GM23338 (cell line): ENCODE data around the gene TADA2A. TPM values are rescaled to one million over a fixed set of nuclear protein-coding genes. Genes with fewer than 3 reads are reported as not detected.

Experiments used
- CREB1 ChIP-seq: fragments of 250-450 bp; sonication (Bioruptor Pico); IDR thresholded peaks from 2 replicates; pipeline ENCODE4 v1.5.0; 2020; ENCODE audit warnings: low read depth, mild to moderate bottlenecking, moderate library complexity
- NANOG ChIP-seq: IDR thresholded peaks from 2 replicates; pipeline ENCODE4 v1.6.1; 2016; ENCODE audit warnings: antibody characterized with exemption, borderline replicate concordance
- STAT1 ChIP-seq: IDR thresholded peaks from one replicate; pipeline ENCODE4 v1.6.1; 2016; ENCODE audit warnings: antibody characterized with exemption; ENCODE audit not compliant: unreplicated experiment
- polyA plus RNA-seq: library from polyadenylated mRNA; unstranded; fragments of >200 nt; fragmentation: Nextera tagmentation; extraction: Ambion mirVana; gene quantifications from 2 replicates; pipeline ENCODE4 v1.2.1, GENCODE V29; 2016
- total RNA-seq: library from RNA; depleted of rRNA; stranded (reverse); fragments of >200 nt; shearing (Covaris generic); gene quantifications from 2 replicates; pipeline ENCODE4 v1.2.3, GENCODE V29; 2014
- TF ChIP-seq, protein P1 (sequence below): fragments of 250-450 bp; sonication (Bioruptor Pico); IDR thresholded peaks from 2 replicates; pipeline ENCODE4 v1.5.0; 2020; ENCODE audit warnings: mild to moderate bottlenecking, moderate library complexity
- TF ChIP-seq, protein P2 (sequence below): IDR thresholded peaks from 2 replicates; pipeline ENCODE4 v1.6.1; 2016; ENCODE audit warnings: antibody characterized with exemption
- TF ChIP-seq, protein P3 (sequence below), 2 experiments: fragments of 200-600 bp in 1 of 2; sonication (generic) in 1 of 2; conservative IDR thresholded peaks; 2 replicates each; pipeline versions ENCODE4 v1.5.1 to v1.6.1; 2016 to 2017; ENCODE audit warnings: antibody characterized with exemption in 2 of 2, low read depth in 2 of 2, mild to moderate bottlenecking in 2 of 2, moderate library complexity in 1 of 2

TADA2A gene
- total and polyA plus RNA-seq, 2 experiments from 2014 or later: 14.5 to 17.1 TPM

DNA sequence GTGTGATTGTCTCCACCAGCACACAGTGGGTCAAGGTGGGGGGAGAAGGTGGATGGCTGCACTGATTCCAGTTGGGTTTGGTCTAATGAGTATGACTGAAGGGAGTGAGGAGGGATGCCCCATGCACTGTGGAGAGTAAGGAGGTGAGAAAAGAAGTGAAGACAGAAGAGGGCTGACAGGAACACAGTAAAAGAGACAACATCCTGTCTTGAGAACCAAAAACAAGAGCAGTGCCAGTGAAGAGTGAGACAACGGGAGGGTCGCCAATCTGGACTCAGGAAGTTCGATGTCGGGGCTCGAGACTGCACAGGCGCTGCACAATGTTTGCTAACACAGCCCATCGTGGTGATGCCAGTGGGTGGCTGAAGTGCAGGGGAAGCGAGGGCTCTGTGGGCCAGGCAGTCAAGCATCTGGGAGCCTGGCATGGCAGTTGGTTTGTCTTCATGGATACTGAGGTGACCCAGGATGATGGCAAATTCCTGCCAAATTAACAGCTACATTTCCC is 117.1 kb downstream of the TADA2A start (continued):
- TF ChIP-seq, protein P1, sequence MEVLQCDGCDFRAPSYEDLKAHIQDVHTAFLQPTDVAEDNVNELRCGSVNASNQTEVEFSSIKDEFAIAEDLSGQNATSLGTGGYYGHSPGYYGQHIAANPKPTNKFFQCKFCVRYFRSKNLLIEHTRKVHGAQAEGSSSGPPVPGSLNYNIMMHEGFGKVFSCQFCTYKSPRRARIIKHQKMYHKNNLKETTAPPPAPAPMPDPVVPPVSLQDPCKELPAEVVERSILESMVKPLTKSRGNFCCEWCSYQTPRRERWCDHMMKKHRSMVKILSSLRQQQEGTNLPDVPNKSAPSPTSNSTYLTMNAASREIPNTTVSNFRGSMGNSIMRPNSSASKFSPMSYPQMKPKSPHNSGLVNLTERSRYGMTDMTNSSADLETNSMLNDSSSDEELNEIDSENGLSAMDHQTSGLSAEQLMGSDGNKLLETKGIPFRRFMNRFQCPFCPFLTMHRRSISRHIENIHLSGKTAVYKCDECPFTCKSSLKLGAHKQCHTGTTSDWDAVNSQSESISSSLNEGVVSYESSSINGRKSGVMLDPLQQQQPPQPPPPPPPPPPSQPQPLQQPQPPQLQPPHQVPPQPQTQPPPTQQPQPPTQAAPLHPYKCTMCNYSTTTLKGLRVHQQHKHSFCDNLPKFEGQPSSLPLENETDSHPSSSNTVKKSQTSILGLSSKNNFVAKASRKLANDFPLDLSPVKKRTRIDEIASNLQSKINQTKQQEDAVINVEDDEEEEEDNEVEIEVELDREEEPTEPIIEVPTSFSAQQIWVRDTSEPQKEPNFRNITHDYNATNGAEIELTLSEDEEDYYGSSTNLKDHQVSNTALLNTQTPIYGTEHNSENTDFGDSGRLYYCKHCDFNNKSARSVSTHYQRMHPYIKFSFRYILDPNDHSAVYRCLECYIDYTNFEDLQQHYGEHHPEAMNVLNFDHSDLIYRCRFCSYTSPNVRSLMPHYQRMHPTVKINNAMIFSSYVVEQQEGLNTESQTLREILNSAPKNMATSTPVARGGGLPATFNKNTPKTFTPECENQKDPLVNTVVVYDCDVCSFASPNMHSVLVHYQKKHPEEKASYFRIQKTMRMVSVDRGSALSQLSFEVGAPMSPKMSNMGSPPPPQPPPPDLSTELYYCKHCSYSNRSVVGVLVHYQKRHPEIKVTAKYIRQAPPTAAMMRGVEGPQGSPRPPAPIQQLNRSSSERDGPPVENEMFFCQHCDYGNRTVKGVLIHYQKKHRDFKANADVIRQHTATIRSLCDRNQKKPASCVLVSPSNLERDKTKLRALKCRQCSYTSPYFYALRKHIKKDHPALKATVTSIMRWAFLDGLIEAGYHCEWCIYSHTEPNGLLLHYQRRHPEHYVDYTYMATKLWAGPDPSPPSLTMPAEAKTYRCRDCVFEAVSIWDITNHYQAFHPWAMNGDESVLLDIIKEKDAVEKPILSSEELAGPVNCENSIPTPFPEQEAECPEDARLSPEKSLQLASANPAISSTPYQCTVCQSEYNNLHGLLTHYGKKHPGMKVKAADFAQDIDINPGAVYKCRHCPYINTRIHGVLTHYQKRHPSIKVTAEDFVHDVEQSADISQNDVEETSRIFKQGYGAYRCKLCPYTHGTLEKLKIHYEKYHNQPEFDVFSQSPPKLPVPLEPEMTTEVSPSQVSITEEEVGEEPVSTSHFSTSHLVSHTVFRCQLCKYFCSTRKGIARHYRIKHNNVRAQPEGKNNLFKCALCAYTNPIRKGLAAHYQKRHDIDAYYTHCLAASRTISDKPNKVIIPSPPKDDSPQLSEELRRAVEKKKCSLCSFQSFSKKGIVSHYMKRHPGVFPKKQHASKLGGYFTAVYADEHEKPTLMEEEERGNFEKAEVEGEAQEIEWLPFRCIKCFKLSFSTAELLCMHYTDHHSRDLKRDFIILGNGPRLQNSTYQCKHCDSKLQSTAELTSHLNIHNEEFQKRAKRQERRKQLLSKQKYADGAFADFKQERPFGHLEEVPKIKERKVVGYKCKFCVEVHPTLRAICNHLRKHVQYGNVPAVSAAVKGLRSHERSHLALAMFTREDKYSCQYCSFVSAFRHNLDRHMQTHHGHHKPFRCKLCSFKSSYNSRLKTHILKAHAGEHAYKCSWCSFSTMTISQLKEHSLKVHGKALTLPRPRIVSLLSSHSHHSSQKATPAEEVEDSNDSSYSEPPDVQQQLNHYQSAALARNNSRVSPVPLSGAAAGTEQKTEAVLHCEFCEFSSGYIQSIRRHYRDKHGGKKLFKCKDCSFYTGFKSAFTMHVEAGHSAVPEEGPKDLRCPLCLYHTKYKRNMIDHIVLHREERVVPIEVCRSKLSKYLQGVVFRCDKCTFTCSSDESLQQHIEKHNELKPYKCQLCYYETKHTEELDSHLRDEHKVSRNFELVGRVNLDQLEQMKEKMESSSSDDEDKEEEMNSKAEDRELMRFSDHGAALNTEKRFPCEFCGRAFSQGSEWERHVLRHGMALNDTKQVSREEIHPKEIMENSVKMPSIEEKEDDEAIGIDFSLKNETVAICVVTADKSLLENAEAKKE: no peak
- TF ChIP-seq NANOG: no peak
- TF ChIP-seq, protein P2, sequence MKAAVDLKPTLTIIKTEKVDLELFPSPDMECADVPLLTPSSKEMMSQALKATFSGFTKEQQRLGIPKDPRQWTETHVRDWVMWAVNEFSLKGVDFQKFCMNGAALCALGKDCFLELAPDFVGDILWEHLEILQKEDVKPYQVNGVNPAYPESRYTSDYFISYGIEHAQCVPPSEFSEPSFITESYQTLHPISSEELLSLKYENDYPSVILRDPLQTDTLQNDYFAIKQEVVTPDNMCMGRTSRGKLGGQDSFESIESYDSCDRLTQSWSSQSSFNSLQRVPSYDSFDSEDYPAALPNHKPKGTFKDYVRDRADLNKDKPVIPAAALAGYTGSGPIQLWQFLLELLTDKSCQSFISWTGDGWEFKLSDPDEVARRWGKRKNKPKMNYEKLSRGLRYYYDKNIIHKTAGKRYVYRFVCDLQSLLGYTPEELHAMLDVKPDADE: no peak
- TF ChIP-seq, protein P3, sequence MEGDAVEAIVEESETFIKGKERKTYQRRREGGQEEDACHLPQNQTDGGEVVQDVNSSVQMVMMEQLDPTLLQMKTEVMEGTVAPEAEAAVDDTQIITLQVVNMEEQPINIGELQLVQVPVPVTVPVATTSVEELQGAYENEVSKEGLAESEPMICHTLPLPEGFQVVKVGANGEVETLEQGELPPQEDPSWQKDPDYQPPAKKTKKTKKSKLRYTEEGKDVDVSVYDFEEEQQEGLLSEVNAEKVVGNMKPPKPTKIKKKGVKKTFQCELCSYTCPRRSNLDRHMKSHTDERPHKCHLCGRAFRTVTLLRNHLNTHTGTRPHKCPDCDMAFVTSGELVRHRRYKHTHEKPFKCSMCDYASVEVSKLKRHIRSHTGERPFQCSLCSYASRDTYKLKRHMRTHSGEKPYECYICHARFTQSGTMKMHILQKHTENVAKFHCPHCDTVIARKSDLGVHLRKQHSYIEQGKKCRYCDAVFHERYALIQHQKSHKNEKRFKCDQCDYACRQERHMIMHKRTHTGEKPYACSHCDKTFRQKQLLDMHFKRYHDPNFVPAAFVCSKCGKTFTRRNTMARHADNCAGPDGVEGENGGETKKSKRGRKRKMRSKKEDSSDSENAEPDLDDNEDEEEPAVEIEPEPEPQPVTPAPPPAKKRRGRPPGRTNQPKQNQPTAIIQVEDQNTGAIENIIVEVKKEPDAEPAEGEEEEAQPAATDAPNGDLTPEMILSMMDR (conservative IDR thresholded peaks at IDR 0.05; ENCODE audit: low read depth in 2 of 2): no peak
- no peak for TF ChIP-seq STAT1
- no peak for TF ChIP-seq CREB1 (CRISPR knock-in tag)
